ENCODE data around the gene APEX1. TPM values are rescaled to one million over a fixed set of nuclear protein-coding genes. Genes with fewer than 3 reads are reported as not detected.

APEX1 gene
- total RNA-seq, 1 donor from 2014 or later, result 21.5 TPM

- no peak for DNase-seq (ENCODE audit: low spot score in 2 of 2)
- no peaks in the 10 kb centered on the region for H3K9me3 ChIP-seq
- TF ChIP-seq CTCF (IDR thresholded peaks at IDR 0.05), result no peak
- no peak overlapping the region for H3K4me3 ChIP-seq
- intact Hi-C loops (cut with DNase I), result no loop called here
- H3K27ac ChIP-seq, result no peak overlapping the region
- no peaks in the 10 kb centered on the region for H3K27me3 ChIP-seq
- peaks cover 2 to 12% of the 10 kb centered on the region in 2 donors for H3K4me1 ChIP-seq
- H3K36me3 ChIP-seq, result peaks cover 39 to 41% of the 10 kb centered on the region in 2 donors
These were observed 17.6 kb downstream of the APEX1 start for GRCh38 chr14:20472536-20473169.

- H3K4me1 ChIP-seq, result peaks cover 0 to 3% of the 10 kb centered on the region in 2 donors
- H3K27ac ChIP-seq, result no peak overlapping the region
- no peak overlapping the region for H3K4me3 ChIP-seq
- no peak for DNase-seq (ENCODE audit: low spot score in 2 of 2)
- no peak for TF ChIP-seq CTCF (IDR thresholded peaks at IDR 0.05)
- H3K27me3 ChIP-seq, result no peaks in the 10 kb centered on the region
- intact Hi-C loops (cut with DNase I), result no loop called here
- no peaks in the 10 kb centered on the region for H3K9me3 ChIP-seq
- H3K36me3 ChIP-seq, result peaks cover 39 to 41% of the 10 kb centered on the region in 2 donors
These were observed 21.8 kb downstream of the APEX1 start for GRCh38 chr14:20476776-20477175.

GRCh38 chr14:20477211-20477876, 22.3 kb downstream of the APEX1 start:
- H3K4me3 ChIP-seq, result no peak overlapping the region
- H3K27ac ChIP-seq, result peak overlapping the region in 1 of 2 donors; percentile 36
- H3K27me3 ChIP-seq, result no peaks in the 10 kb centered on the region
- DNase-seq (ENCODE audit: low spot score in 2 of 2), result no peak
- peaks cover 39 to 41% of the 10 kb centered on the region in 2 donors for H3K36me3 ChIP-seq
- intact Hi-C loops (cut with DNase I), result no loop called here
- H3K4me1 ChIP-seq, result peaks cover 0 to 3% of the 10 kb centered on the region in 2 donors
- TF ChIP-seq CTCF (IDR thresholded peaks at IDR 0.05), result no peak
- H3K9me3 ChIP-seq, result no peaks in the 10 kb centered on the region

- H3K27me3 ChIP-seq, result no peaks in the 10 kb centered on the region
- peaks cover 24 to 30% of the 10 kb centered on the region in 2 donors for H3K36me3 ChIP-seq
- no peak overlapping the region for H3K27ac ChIP-seq
- TF ChIP-seq CTCF (IDR thresholded peaks at IDR 0.05), result no peak
- peaks cover 0 to 3% of the 10 kb centered on the region in 2 donors for H3K4me1 ChIP-seq
- intact Hi-C loops (cut with DNase I), result no loop called here
- no peaks in the 10 kb centered on the region for H3K9me3 ChIP-seq
- no peak for DNase-seq (ENCODE audit: low spot score in 2 of 2)
- no peak overlapping the region for H3K4me3 ChIP-seq
These were observed 23.9 kb downstream of the APEX1 start for GRCh38 chr14:20478894-20479293.

GRCh38 chr14:20482382-20482781, 27.4 kb downstream of the APEX1 start:
- no peaks in the 10 kb centered on the region for H3K36me3 ChIP-seq
- no peaks in the 10 kb centered on the region for H3K27me3 ChIP-seq
- intact Hi-C loops (cut with DNase I), result no loop called here
- H3K4me1 ChIP-seq, result peaks cover 0 to 3% of the 10 kb centered on the region in 2 donors
- H3K27ac ChIP-seq, result no peak overlapping the region
- no peak overlapping the region for H3K4me3 ChIP-seq
- H3K9me3 ChIP-seq, result no peaks in the 10 kb centered on the region
- no peak for DNase-seq (ENCODE audit: low spot score in 2 of 2)
- TF ChIP-seq CTCF (IDR thresholded peaks at IDR 0.05), result no peak
